H7 (cell line): ENCODE results near the gene WDR7. TPM values are rescaled to one million over a fixed set of nuclear protein-coding genes. Genes with fewer than 3 reads are reported as not detected.

ENCODE experiments used
- DNase-seq: peaks from one replicate; pipeline ENCODE4 v3.0.0; 2012
- H3K27me3 ChIP-seq: 2 replicates; pipeline ENCODE4 v1.6.0; 2011; ENCODE audit warnings: mild to moderate bottlenecking, low read length; ENCODE audit not compliant: control insufficient read depth, insufficient read depth
- H3K36me3 ChIP-seq: replicated peaks from 2 replicates; pipeline ENCODE4 v1.5.1; 2011; ENCODE audit warnings: low read length; ENCODE audit not compliant: control insufficient read depth, insufficient read depth
- H3K4me3 ChIP-seq: 2 replicates; pipeline ENCODE4 v1.5.1; 2011; ENCODE audit warnings: low read depth, mild to moderate bottlenecking, control low read depth, low read length, moderate library complexity; ENCODE audit not compliant: insufficient read depth
- total RNA-seq: library from RNA; depleted of rRNA; stranded (reverse); fragments of >200 nt; shearing (Covaris generic); gene quantifications from 2 replicates; pipeline ENCODE4 v1.2.3, GENCODE V29; 2014

WDR7 gene
- total RNA-seq, 1 experiment from 2014 or later = 6.2 TPM

DNA sequence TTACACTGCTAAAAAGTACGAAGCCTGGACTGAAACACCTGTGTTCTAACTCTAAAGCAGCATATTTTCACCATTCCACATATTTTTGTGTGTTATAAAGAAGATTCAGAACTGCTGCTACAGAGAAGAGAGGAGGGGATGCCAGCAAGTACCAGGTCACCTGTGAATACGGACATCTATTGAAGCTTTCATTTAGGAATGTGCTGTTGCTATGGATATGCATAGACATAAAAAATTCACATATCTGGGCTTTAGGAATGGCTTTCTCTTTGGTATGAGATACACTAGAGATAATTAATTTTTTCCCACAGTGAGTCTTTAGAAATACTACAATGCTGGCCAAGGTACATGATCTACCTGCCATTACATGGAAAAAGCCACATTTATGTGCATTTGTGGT, 238.5 kb downstream of the WDR7 start:
- Histone ChIP-seq H3K27me3 (no peaks in the 10 kb centered on the region), H3K36me3 (no peaks in the 10 kb centered on the region), H3K4me3 (no peak overlapping the region)
- no peak for DNase-seq

GRCh38 chr18:56890632-56891031, 239.5 kb downstream of the WDR7 start:
- no peak overlapping the region for H3K4me3 ChIP-seq
- H3K36me3 ChIP-seq = no peaks in the 10 kb centered on the region
- H3K27me3 ChIP-seq = no peaks in the 10 kb centered on the region
- no peak for DNase-seq

DNA sequence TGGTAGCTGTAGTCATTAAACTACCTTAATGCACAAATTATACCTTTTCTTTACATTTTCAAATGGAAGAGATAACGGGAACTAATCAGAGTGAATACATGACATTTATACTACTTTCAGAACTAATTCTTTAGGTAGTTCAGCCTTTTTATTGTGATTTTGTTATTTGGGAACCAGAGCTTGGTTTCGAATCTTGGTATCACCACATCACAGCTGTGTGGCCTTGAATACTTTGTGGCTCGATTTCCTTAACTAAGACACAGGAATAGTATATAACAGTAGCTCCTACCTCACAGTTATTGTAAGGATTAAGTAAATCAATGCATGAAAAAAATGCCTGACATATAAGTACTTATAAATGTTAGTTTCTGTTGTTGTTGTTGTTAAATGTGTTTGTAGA, 240.0 kb downstream of the WDR7 start:
- Histone ChIP-seq H3K4me3 (no peak overlapping the region), H3K36me3 (no peaks in the 10 kb centered on the region), H3K27me3 (no peaks in the 10 kb centered on the region)
- no peak for DNase-seq

DNA sequence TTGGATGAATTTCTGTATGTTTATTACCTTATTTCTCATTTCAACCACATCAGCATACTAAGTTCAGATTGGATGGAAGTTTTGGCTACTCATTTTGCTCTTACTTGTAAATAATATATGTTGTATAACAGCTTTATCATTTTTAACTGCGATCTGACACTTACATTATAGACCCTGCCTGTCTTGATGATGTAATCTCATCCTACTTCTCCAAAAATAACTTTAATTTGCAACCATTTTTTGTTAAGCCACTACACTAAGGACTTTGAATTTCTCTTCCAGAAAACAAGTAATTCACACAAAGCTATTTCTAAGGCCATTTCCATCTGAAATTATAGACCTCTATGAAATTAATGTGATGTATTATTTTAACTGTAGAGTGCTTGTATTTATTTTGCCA, 240.7 kb downstream of the WDR7 start:
- DNase-seq = no peak
- H3K4me3 ChIP-seq = no peak overlapping the region
- H3K27me3 ChIP-seq = no peaks in the 10 kb centered on the region
- no peaks in the 10 kb centered on the region for H3K36me3 ChIP-seq

DNA sequence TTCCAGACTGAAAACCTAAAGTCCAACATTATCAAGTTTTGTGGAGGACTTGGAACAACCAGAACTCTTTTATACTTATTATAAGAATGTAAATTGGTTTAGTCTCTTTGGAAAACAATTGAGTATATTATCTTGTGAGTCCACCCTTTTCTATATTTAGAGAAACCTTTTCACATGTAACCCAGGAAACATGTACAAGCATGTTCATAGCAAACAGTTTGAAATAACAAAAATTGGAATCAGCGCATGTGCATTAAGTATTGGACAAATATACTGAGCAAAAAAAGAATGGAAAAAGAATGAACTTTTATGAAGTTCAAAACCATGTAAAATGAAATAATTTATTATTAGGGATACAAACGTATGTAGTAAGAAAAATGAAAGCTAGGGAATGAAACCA, 246.0 kb downstream of the WDR7 start:
- Histone ChIP-seq H3K36me3 (no peaks in the 10 kb centered on the region), H3K27me3 (no peaks in the 10 kb centered on the region), H3K4me3 (no peak overlapping the region)
- DNase-seq = no peak

- H3K27me3 ChIP-seq = no peaks in the 10 kb centered on the region
- H3K4me3 ChIP-seq = no peak overlapping the region
- DNase-seq = no peak
- H3K36me3 ChIP-seq = no peaks in the 10 kb centered on the region
These were observed 248.5 kb downstream of the WDR7 start for GRCh38 chr18:56899660-56900059.

GRCh38 chr18:56900195-56901094, 249.3 kb downstream of the WDR7 start:
- H3K4me3 ChIP-seq = no peak overlapping the region
- H3K27me3 ChIP-seq = no peaks in the 10 kb centered on the region
- no peaks in the 10 kb centered on the region for H3K36me3 ChIP-seq
- DNase-seq = no peak

GRCh38 chr18:56901919-56902318, 250.8 kb downstream of the WDR7 start:
- no peak for DNase-seq
- Histone ChIP-seq H3K27me3 (no peaks in the 10 kb centered on the region), H3K36me3 (no peaks in the 10 kb centered on the region), H3K4me3 (no peak overlapping the region)

DNA sequence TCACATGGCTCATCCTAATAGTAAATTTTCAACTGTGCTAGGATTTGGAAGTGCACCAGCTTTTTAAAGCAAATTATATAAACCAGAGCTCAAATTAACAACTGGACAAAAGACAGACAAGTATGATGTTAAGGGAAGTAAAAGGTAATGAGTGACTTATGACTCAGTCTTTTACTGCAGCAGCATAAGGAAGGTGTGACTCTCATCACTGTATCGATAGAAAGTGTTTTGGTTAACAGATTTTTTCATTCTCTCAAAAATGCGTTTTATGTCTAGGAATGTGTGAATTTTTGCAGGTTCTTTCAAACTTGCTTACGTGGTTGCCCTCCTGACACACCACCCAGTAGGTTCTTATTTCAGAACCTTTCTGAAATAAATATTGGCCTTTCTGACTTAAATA, 251.5 kb downstream of the WDR7 start:
- H3K36me3 ChIP-seq = no peaks in the 10 kb centered on the region
- H3K4me3 ChIP-seq = no peak overlapping the region
- DNase-seq = no peak

GRCh38 chr18:56903686-56904085, 252.5 kb downstream of the WDR7 start:
- Histone ChIP-seq H3K4me3 (no peak overlapping the region), H3K36me3 (no peaks in the 10 kb centered on the region), H3K27me3 (no peaks in the 10 kb centered on the region)
- no peak for DNase-seq

More for the DNA sequence above, 251.5 kb downstream of the WDR7 start:
- no peaks in the 10 kb centered on the region for H3K27me3 ChIP-seq

DNA sequence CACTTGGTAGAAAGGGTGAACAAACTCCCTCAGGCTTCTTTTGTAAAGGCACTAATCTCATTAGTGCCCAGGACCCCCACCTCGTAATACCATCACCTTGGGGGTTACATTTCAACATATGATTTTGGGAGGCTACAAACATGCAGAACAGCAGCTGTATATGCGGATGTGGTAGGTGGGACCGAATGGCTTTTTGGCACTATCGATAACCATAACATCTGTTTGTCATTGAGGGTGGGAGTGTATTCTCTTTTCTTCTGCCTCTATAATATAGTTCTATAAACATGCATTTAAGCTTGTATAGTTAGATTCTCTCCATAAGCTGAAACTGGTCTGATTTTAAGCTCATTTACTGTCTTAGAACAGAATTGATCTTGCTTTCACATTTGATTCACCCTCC, 256.6 kb downstream of the WDR7 start:
- no peaks in the 10 kb centered on the region for H3K27me3 ChIP-seq
- H3K36me3 ChIP-seq = no peaks in the 10 kb centered on the region
- DNase-seq = no peak
- H3K4me3 ChIP-seq = no peak overlapping the region

GRCh38 chr18:56910237-56910636, 259.1 kb downstream of the WDR7 start:
- H3K27me3 ChIP-seq = no peaks in the 10 kb centered on the region
- DNase-seq = no peak
- no peaks in the 10 kb centered on the region for H3K36me3 ChIP-seq
- H3K4me3 ChIP-seq = no peak overlapping the region

GRCh38 chr18:56910967-56911366, 259.8 kb downstream of the WDR7 start:
- H3K4me3 ChIP-seq = no peak overlapping the region
- DNase-seq = no peak
- H3K27me3 ChIP-seq = no peaks in the 10 kb centered on the region
- H3K36me3 ChIP-seq = no peaks in the 10 kb centered on the region

- Histone ChIP-seq H3K27me3 (no peaks in the 10 kb centered on the region), H3K36me3 (no peaks in the 10 kb centered on the region), H3K4me3 (no peak overlapping the region)
- no peak for DNase-seq
These were observed 262.8 kb downstream of the WDR7 start for GRCh38 chr18:56913941-56914340.

- H3K36me3 ChIP-seq = no peaks in the 10 kb centered on the region
- H3K4me3 ChIP-seq = no peak overlapping the region
- no peak for DNase-seq
- H3K27me3 ChIP-seq = no peaks in the 10 kb centered on the region
These were observed 268.0 kb downstream of the WDR7 start for GRCh38 chr18:56919190-56919589.
